Measurements from ENCODE around the gene OCLN.
"Not testable (repeated sequence)": the region's sequence is repeated elsewhere in the genome, so short reads cannot be mapped to it uniquely, and the experiment has no call there.

The OCLN gene

GRCh38 chr5:69510694-69511093 lies 18.1 kb downstream of the OCLN start:
- no peak overlapping the region for H3K27ac ChIP-seq
- TF ChIP-seq ZFX (IDR thresholded peaks at IDR 0.05): no peak
- TF ChIP-seq CTCF (conservative IDR thresholded peaks at IDR 0.05): no peak

GRCh38 chr5:69512740-69513260 lies 20.2 kb downstream of the OCLN start:
- H3K27ac ChIP-seq: no peak overlapping the region
- TF ChIP-seq ZFX (IDR thresholded peaks at IDR 0.05) (no peak), CTCF (conservative IDR thresholded peaks at IDR 0.05) (no peak)

- H3K27ac ChIP-seq: not testable (repeated sequence)
Measured at GRCh38 chr5:69515570-69515969, 23.0 kb downstream of the OCLN start.

GRCh38 chr5:69516769-69517168 lies 24.2 kb downstream of the OCLN start:
- no peak for TF ChIP-seq ZFX (IDR thresholded peaks at IDR 0.05)
- no peak overlapping the region for H3K27ac ChIP-seq

- H3K27ac ChIP-seq: peak overlapping the region; percentile 57; the same call in 1 of the 2 replicates
- TF ChIP-seq CTCF (conservative IDR thresholded peaks at IDR 0.05) (no peak), ZFX (IDR thresholded peaks at IDR 0.05) (no peak)
Measured at GRCh38 chr5:69517763-69518212, 25.2 kb downstream of the OCLN start.

- no peak for TF ChIP-seq CTCF (conservative IDR thresholded peaks at IDR 0.05)
- no peak for TF ChIP-seq ZFX (IDR thresholded peaks at IDR 0.05)
- H3K27ac ChIP-seq: peak overlapping the region; percentile 54
Measured at GRCh38 chr5:69519285-69519684, 26.7 kb downstream of the OCLN start.

- no peak overlapping the region for H3K27ac ChIP-seq
- TF ChIP-seq CTCF (conservative IDR thresholded peaks at IDR 0.05): no peak
- TF ChIP-seq ZFX (IDR thresholded peaks at IDR 0.05): no peak
Measured at GRCh38 chr5:69522035-69522434, 29.4 kb downstream of the OCLN start.

- H3K27ac ChIP-seq: peak overlapping the region; percentile 46
- TF ChIP-seq CTCF (conservative IDR thresholded peaks at IDR 0.05) (no peak), ZFX (IDR thresholded peaks at IDR 0.05) (no peak)
Measured at GRCh38 chr5:69525490-69525889, 32.9 kb downstream of the OCLN start.
